Mesodermal cell (in vitro differentiated cells): ENCODE data around the gene SPHK2.

ENCODE experiments used
- H3K27ac ChIP-seq: 2 replicates; pipeline ENCODE4 v1.7.0; 2013; ENCODE audit warnings: mild to moderate bottlenecking, low read depth, low read length, moderate library complexity; ENCODE audit not compliant: severe bottlenecking
- H3K36me3 ChIP-seq: 2 replicates; pipeline ENCODE4 v1.7.1; 2013; ENCODE audit warnings: mild to moderate bottlenecking, low read length, moderate library complexity; ENCODE audit not compliant: control insufficient read depth, insufficient read depth
- H3K4me1 ChIP-seq: one replicate; pipeline ENCODE4 v1.7.1; 2013; ENCODE audit warnings: mild to moderate bottlenecking, low read length; ENCODE audit not compliant: insufficient read depth, control insufficient read depth, poor library complexity, severe bottlenecking
- H3K4me3 ChIP-seq: 2 replicates; pipeline ENCODE4 v1.7.0; 2013; ENCODE audit warnings: low read length, control low read depth, mild to moderate bottlenecking; ENCODE audit not compliant: insufficient read depth, poor library complexity, severe bottlenecking; ENCODE audit errors: extremely low read depth
- H3K9me3 ChIP-seq: 2 replicates; pipeline ENCODE4 v1.7.1; 2013; ENCODE audit warnings: mild to moderate bottlenecking, low read length, moderate library complexity; ENCODE audit not compliant: control insufficient read depth
- WGBS, 2 experiments: methylation state at CpG; one replicate each; pipeline ENCODE4 v1.1.5; 2013; ENCODE audit warnings: missing lambda C conversion rate in 2 of 2; ENCODE audit not compliant: insufficient coverage in 2 of 2; 5-methylcytosine and 5-hydroxymethylcytosine counted together

The SPHK2 gene

DNA sequence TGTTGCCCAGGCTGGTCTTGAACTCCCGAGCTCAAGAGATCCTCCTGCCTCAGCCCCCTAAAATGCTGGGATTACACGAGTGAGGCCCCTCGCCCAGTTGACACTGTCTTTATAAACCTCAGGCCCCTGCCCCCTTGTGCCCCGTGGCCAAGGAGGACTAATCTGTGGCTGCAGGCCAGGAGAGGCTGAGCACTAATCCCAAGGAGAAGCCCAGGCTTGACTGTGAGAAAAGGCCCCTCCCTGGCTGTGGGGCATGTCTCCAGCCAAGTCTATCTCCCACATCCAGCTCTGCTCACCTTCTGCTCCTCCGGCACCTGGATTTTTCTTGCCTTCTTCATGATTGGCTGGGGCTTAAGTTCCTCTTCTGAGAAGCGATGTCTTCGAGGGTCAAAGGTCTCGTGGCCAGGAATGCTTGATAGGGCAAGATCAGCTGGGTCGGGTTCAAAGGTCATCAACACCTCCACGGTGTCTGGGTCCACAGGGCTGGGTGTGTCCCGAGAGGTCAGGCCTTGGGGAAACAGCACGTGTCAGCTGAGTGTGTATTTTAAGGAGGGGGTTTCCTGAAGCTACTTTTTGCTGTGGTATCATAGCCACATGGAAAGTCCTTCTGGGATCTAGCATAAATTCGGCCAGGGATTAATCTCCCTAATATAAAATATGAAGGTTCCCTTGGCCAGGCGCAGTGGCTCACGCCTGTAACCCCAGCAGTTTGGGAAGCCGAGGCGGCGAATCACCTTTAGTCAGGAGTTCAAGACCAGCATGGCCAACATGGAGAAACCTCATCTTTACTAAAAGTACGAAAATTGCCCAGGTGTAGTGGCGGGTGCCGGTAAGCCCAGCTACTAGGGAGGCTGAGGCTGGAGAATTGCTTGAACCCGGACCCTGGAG is 14.1 kb downstream of the SPHK2 start:
- peaks cover 23% of the 10 kb centered on the region for H3K4me1 ChIP-seq
- H3K4me3 ChIP-seq: no peak overlapping the region
- WGBS, 2 experiments: 91 to 92% methylated on average over 20 to 21 of the region's 22 CpGs
- peak overlapping the region; percentile 29 for H3K27ac ChIP-seq
- no peaks in the 10 kb centered on the region for H3K36me3 ChIP-seq
- no peaks in the 10 kb centered on the region for H3K9me3 ChIP-seq

DNA sequence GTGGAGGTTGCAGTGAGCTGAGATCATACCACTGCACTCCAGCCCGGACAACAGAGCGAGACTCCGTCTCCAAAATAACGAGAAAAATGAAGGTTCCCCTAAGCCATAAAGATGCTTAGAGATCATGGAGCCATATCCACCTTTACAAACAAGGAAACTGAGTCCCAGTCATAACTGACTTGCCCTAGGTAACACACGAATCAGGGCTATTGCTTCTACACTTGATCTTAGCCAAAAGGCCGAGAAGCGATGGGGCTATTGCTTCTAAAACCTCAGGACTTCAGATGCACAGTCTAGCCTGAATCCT is 14.7 kb downstream of the SPHK2 start:
- Histone ChIP-seq H3K9me3 (no peaks in the 10 kb centered on the region), H3K27ac (no peak overlapping the region), H3K4me1 (peaks cover 23% of the 10 kb centered on the region), H3K4me3 (no peak overlapping the region), H3K36me3 (no peaks in the 10 kb centered on the region)
- WGBS, 2 experiments: 85 to 86% methylated on average over 5 to 7 of the region's 7 CpGs

DNA sequence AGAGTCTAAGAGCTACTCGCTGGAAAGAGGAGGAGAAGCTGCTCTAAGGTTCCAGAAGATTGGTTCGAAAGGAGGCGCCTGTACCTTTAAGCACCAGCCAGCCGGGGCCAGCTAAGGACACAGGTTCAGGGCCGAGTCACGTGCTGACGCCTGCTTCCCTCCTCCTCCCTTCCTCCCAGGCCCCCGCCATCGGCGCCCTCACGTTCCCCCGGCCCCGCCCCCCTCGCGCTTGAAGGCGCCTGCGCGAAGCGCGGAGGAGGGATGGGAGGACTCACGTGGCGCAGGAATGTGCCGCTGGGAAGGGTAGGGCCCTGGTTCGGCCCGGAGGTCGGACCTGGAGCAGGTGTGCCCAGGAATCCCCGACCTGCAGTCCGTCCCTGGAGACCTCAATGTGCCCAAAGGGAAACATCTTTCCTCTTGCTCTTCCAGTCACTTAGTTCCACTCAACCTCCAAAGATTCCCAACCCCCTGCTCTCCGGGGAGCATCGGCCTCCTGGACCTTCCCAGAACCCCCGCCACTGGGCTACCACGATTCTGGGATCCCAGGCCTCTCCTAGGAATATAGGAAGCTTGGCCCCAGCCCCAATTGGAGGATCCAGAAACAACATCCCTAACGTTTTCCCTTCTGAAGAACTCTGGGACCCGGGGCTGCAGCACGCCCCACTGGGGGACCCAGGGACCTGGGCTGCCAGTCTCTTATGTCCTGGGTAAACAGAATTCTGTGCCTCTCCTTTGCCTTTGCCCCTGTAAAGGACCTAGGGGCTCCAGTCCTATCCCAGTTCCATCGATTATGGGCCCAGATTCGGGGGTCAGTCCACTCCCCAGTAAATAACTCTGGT is 15.3 kb downstream of the SPHK2 start:
- Histone ChIP-seq H3K4me1 (peaks cover 23% of the 10 kb centered on the region), H3K9me3 (no peaks in the 10 kb centered on the region), H3K36me3 (no peaks in the 10 kb centered on the region), H3K4me3 (peak overlapping the region; percentile 43), H3K27ac (peak overlapping the region; percentile 3)
- 16 to 17% methylated on average over 20 to 30 of the region's 37 CpGs for WGBS, 2 experiments

DNA sequence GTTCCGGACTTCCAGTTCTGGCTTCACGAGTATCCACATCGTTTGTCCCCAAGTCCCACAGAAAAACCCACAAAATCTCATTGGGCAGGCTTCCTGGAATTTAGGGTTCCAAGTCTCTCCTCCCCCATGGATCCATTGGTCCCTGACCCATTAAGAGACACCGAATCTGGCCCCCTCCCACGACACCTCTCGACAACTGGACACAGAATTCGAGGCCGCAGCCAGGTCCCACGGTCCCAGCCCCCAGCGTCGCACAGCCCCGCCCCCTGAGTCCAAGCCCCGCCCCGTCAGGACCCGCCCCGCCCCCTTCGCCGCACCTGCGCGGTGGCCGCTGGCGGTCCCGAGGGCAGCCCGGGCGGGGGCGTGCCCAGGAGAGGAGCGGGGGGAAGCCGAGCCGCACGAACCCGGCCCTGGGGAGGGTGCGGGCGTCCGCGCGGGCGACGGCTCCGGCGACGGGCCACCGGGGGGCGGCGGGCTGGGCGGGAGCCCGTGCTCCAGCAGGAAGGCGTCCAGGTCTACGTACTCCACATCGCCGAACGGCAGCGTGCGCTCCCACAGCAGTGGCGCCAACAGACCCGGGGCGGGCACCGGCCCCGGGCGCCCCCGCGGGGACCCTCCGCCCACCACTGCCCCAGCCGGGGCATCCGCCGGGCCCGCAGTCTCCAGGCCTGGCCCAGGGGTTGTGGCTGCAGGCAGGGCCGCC is 16.1 kb downstream of the SPHK2 start:
- 3 to 4% methylated on average over 44 to 55 of the region's 67 CpGs for WGBS, 2 experiments
- Histone ChIP-seq H3K4me1 (peaks cover 15% of the 10 kb centered on the region), H3K36me3 (no peaks in the 10 kb centered on the region), H3K9me3 (no peaks in the 10 kb centered on the region), H3K27ac (no peak overlapping the region), H3K4me3 (peak overlapping the region; percentile 43)

DNA sequence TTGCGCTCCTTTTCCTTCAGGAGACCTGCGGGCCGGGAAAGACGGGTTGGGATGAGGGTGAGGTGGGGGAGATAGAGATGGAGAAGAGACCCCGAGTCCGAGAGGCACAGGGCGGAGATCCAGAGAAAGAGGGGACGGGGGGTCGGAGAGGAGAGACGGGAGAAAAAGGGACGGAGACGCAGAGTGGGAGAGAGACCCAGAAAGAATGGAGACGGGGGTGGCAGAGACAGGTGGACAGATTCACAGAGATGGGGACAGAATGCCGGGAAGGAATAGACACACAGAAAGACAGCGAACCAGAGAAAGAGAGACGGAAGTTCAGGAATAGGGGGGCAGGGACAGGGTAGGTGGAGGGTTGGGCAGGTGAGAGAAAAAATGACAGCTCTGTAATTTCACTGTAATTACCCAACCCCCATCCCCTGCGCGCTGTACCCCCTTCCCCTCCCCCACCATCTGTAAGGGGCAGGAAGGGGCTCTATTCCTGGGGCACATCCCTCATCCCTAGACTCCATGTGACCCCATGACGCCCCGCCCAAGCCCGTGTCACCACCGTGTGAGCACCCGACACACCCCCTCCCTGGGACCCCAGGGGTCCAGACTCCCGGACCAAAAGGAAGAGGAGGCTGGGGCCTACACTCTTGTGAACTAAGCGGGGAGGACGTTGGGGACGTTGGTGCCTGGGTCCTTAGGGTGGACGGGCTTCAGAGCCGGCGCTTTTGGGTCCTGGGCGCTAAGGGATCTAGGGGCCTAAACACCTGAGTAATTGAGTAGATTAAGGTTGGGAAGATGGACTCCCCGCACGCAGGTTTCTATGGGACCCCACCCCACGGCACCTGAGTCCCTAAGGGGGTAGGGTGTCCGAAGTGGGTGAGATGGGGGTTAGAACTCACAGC is 16.9 kb downstream of the SPHK2 start:
- Histone ChIP-seq H3K27ac (no peak overlapping the region), H3K4me1 (peaks cover 11% of the 10 kb centered on the region), H3K9me3 (no peaks in the 10 kb centered on the region), H3K4me3 (peak overlapping the region; percentile 43), H3K36me3 (no peaks in the 10 kb centered on the region)
- WGBS, 2 experiments: 5 to 9% methylated on average over 26 to 28 of the region's 35 CpGs

DNA sequence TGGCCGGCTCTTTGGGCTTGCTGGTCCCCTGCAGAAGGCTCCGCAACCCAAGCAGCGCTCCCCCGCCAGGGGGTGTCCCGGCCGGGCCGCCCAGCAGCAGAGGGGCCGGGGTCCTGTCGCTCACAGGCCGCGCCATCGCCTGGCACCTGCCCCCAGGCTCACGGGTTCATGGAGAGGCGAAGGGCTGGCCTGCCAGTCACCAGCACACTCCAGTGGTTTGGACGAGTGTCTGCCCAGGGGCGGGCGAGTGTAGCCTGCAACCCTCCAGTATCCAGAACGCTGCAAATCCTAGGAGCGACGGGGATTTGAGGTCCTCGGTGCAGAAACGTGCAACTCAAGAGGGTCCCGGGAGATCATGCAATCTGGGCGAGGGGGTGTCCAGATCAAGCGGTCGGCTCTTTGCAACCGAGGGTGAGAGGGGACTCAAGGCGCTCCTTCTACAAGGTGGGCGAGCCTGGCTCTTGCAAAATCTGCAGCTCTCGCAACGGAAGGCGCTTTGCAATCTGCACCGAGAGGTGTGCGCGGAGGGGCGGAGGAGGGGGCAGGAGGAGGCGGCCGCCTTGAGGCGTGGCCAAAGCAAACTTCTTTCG is 17.6 kb downstream of the SPHK2 start, which contains the start of gene DBP:
Gene DBP (minus strand): TSS at position 521 of the 590 bp plus-strand sequence. CDS start 385 bp downstream, at position 136.
- Histone ChIP-seq H3K36me3 (no peaks in the 10 kb centered on the region), H3K27ac (peak within 1 kb of the TSS; percentile 91), H3K4me3 (peak within 1 kb of the TSS; percentile 43), H3K9me3 (no peaks in the 10 kb centered on the region), H3K4me1 (peaks cover 11% of the 10 kb centered on the region)
- WGBS, 2 experiments: 0 to 2% methylated on average over 28 to 33 of the region's 40 CpGs

DNA sequence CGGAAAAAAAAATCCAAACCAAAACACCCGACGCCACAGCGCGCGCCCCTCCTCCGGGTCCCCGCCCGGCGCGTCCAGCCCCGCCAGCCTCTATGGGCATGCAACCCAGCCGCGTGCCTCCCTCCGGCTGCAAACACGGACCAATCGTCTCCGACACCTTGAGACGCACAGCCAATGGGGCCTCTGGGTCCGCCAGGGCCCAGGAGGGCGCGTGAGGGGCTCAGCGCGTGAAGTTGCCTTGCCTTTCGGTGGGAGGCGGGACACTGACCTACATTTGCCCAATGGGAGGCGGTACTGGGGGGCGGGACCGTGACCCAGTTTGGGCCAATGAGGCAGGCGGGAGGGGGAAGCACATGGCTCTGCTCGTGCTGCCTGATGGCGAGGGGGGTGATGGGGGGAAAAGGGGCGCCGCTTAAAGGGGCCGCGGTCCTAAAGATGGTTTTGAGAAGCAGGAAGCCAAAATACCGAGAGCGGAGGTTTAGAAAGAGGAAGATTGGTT is 18.2 kb downstream of the SPHK2 start:
- H3K36me3 ChIP-seq: no peaks in the 10 kb centered on the region
- H3K4me1 ChIP-seq: peaks cover 8% of the 10 kb centered on the region
- peak overlapping the region; percentile 91 for H3K27ac ChIP-seq
- H3K9me3 ChIP-seq: no peaks in the 10 kb centered on the region
- H3K4me3 ChIP-seq: peak overlapping the region; percentile 43
- WGBS, 2 experiments: 1% methylated on average over 20 to 28 of the region's 38 CpGs

DNA sequence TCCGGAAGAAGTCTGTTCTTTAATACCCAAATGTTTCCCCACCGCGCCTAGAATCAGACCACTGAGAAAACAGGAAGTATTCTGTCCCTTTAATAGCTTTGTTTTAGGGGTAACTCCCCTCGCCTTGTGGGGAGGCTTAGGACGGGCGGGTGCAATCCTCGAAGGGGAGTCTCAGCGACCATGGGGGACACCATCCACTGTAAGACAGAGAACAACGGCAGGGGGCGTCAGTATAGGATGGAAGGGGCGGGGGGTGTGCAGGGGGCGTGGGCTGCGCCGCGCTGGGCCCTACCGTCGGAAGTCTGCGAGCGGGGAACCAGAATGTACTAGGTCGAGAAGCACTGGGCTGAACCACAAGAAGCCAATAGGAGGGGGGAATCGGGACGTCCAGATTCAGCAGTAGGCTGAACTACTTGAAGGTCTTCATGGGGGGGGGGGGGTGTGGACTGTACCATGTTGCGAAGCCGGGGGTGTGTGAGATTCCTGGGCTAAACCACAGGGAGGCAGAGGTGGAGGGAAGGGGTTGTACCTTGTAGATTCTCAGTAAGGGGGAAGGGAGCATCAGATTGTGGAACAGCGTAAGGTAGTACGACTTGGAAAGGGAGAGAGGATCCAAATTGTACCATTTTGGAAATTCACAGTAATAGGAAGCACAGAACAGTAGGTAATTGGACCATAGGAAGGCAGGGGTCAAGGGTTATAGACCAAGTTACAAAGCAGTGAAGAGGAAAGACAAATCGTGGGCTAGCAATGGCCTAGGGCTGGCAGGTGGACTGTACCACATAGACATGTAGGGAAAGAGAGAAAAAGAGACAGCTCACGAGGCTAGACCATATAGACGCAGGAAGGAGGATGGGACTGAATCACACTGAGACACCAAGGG is 18.9 kb downstream of the SPHK2 start:
- WGBS, 2 experiments: 18 to 50% methylated on average over 7 to 22 of the region's 29 CpGs
- Histone ChIP-seq H3K9me3 (no peaks in the 10 kb centered on the region), H3K4me3 (peak overlapping the region; percentile 43), H3K36me3 (no peaks in the 10 kb centered on the region), H3K4me1 (peaks cover 4% of the 10 kb centered on the region), H3K27ac (peak overlapping the region; percentile 91)

DNA sequence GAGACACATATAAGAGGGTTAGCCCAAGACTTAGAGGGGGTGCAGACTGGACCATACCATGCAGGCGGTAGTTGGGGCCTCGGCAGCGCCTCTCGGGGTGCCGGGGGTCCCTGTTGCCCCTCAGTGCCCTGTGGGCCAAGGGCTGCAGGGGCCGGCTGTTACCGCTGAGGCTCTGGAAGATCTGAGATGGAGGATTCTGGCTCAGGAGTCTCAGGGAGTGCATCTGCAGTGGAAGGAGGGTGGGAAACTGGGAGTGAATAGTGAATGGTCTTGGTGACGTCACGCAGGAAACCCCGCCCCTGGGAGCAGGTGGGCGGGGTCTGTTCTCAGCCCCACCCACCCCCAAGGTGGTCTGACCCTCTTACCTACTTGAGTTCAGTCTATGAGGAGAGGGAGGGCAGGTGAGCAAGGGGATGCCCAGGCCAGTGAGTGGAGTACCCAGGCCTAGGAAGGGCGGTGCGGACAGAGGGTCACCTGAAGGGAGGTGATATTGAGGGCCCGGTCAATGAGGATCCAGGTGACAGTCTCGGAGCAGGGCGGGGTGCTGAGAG is 19.6 kb downstream of the SPHK2 start:
- Histone ChIP-seq H3K36me3 (no peaks in the 10 kb centered on the region), H3K9me3 (no peaks in the 10 kb centered on the region), H3K27ac (no peak overlapping the region), H3K4me3 (no peak overlapping the region), H3K4me1 (peaks cover 4% of the 10 kb centered on the region)
- 89 to 97% methylated on average over 12 to 13 of the region's 16 CpGs for WGBS, 2 experiments
